H9 (cell line): Measurements from ENCODE around the gene TUNAR. TPM values are rescaled to one million over a fixed set of nuclear protein-coding genes. Genes with fewer than 3 reads are reported as not detected.

ENCODE experiments used
- DNase-seq: peaks from one replicate; pipeline ENCODE4 v3.0.0-alpha.2; 2017
- H2AFZ ChIP-seq: one replicate; pipeline ENCODE4 v1.6.1; 2013; ENCODE audit warnings: mild to moderate bottlenecking, low read length, control low read depth, moderate library complexity
- H2AK5ac ChIP-seq: 2 replicates; pipeline ENCODE4 v1.6.1; 2013; ENCODE audit warnings: low read length, control low read depth, mixed read lengths; ENCODE audit not compliant: insufficient read length
- H2BK120ac ChIP-seq: one replicate; pipeline ENCODE4 v1.6.1; 2013; ENCODE audit warnings: low read depth, mild to moderate bottlenecking, low read length, control low read depth, inconsistent platforms; ENCODE audit not compliant: poor library complexity, severe bottlenecking
- H2BK12ac ChIP-seq: 2 replicates; pipeline ENCODE4 v1.6.1; 2013; ENCODE audit warnings: low read length, control low read depth, mixed read lengths, low read depth; ENCODE audit not compliant: insufficient read length
- H2BK15ac ChIP-seq: 2 replicates; pipeline ENCODE4 v1.6.1; 2013; ENCODE audit warnings: low read depth, low read length, control low read depth
- H2BK20ac ChIP-seq: one replicate; pipeline ENCODE4 v1.6.1; 2013; ENCODE audit warnings: low read depth, mild to moderate bottlenecking, low read length, control low read depth, inconsistent platforms; ENCODE audit not compliant: poor library complexity, severe bottlenecking
- H2BK5ac ChIP-seq: 2 replicates; pipeline ENCODE4 v1.6.1; 2013; ENCODE audit warnings: low read length, control low read depth, mixed read lengths; ENCODE audit not compliant: insufficient read length
- H3K14ac ChIP-seq: 2 replicates; pipeline ENCODE4 v1.6.1; 2013; ENCODE audit warnings: low read length, control low read depth; ENCODE audit not compliant: insufficient read depth
- H3K18ac ChIP-seq: 2 replicates; pipeline ENCODE4 v1.6.1; 2013; ENCODE audit warnings: low read depth, mild to moderate bottlenecking, mixed read lengths, low read length, control low read depth; ENCODE audit not compliant: insufficient read length
- H3K23ac ChIP-seq: 2 replicates; pipeline ENCODE4 v1.6.1; 2013; ENCODE audit warnings: low read length, control low read depth, mixed read lengths, low read depth; ENCODE audit not compliant: insufficient read length
- H3K23me2 ChIP-seq: 2 replicates; pipeline ENCODE4 v1.6.1; 2013; ENCODE audit warnings: low read depth, mild to moderate bottlenecking, mixed read lengths, low read length, control low read depth; ENCODE audit not compliant: insufficient read length, poor library complexity, severe bottlenecking
- H3K27ac ChIP-seq: 2 replicates; pipeline ENCODE4 v1.5.1; 2013; ENCODE audit warnings: low read length, control low read depth, mixed read lengths, low read depth; ENCODE audit not compliant: insufficient read length
- H3K27me3 ChIP-seq: 2 replicates; pipeline ENCODE4 v1.6.1; 2013; ENCODE audit warnings: low read length, control low read depth, inconsistent platforms; ENCODE audit not compliant: insufficient read depth
- H3K4ac ChIP-seq: 2 replicates; pipeline ENCODE4 v1.6.1; 2013; ENCODE audit warnings: low read depth, mild to moderate bottlenecking, control low read depth, inconsistent platforms, low read length, moderate library complexity
- H3K4me1 ChIP-seq: 2 replicates; pipeline ENCODE4 v1.6.1; 2013; ENCODE audit warnings: low read length, control low read depth, inconsistent platforms; ENCODE audit not compliant: insufficient read depth
- H3K4me2 ChIP-seq: 2 replicates; pipeline ENCODE4 v1.6.1; 2013; ENCODE audit warnings: low read length, control low read depth, mixed read lengths; ENCODE audit not compliant: insufficient read length, insufficient read depth
- H3K56ac ChIP-seq: 2 replicates; pipeline ENCODE4 v1.6.1; 2013; ENCODE audit warnings: low read depth, mild to moderate bottlenecking, mixed read lengths, low read length, control low read depth; ENCODE audit not compliant: insufficient read length
- H3K79me1 ChIP-seq: 2 replicates; pipeline ENCODE4 v1.6.1; 2013; ENCODE audit warnings: low read depth, mild to moderate bottlenecking, moderate library complexity, low read length, control low read depth, inconsistent platforms; ENCODE audit not compliant: insufficient read depth, poor library complexity, severe bottlenecking
- H3K79me2 ChIP-seq: 2 replicates; pipeline ENCODE4 v1.6.1; 2013; ENCODE audit warnings: low read length, control low read depth, inconsistent platforms; ENCODE audit not compliant: insufficient read depth
- H3K9ac ChIP-seq: 2 replicates; pipeline ENCODE4 v1.6.1; 2013; ENCODE audit warnings: low read length, control low read depth, mixed read lengths; ENCODE audit not compliant: insufficient read length; ENCODE audit errors: extremely low read depth
- H3K9me3 ChIP-seq: one replicate; pipeline ENCODE4 v1.6.1; 2013; ENCODE audit warnings: low read depth, low read length, inconsistent platforms; ENCODE audit not compliant: control insufficient read depth
- H3T11ph ChIP-seq: one replicate; pipeline ENCODE4 v1.6.1; 2013; ENCODE audit warnings: mild to moderate bottlenecking, low read length, control low read depth, inconsistent platforms
- H4K20me1 ChIP-seq: one replicate; pipeline ENCODE4 v1.6.1; 2013; ENCODE audit not compliant: control insufficient read depth, insufficient read length, insufficient read depth
- H4K5ac ChIP-seq: 2 replicates; pipeline ENCODE4 v1.6.1; 2013; ENCODE audit warnings: low read depth, mild to moderate bottlenecking, mixed read lengths, low read length, control low read depth; ENCODE audit not compliant: insufficient read length
- H4K8ac ChIP-seq: replicated peaks from 2 replicates; pipeline ENCODE4 v1.6.1; 2013; ENCODE audit warnings: low read length, control low read depth, mixed read lengths, low read depth; ENCODE audit not compliant: insufficient read length
- H4K91ac ChIP-seq: 2 replicates; pipeline ENCODE4 v1.6.1; 2013; ENCODE audit warnings: low read depth, mild to moderate bottlenecking, moderate library complexity, mixed read lengths, low read length, control low read depth; ENCODE audit not compliant: insufficient read length
- H3K27ac Mint-ChIP-seq, 3 experiments: 2 replicates in 2 of 3; 3 replicates in 1 of 3; pipeline ENCODE4 v1.8.0; 2020 to 2021; ENCODE audit warnings: mixed read lengths in 3 of 3, mild to moderate bottlenecking in 1 of 3, moderate library complexity in 1 of 3
- H3K27me3 Mint-ChIP-seq: 2 replicates; pipeline ENCODE4 v1.8.0; 2021; ENCODE audit warnings: low read depth, mild to moderate bottlenecking, moderate library complexity, mixed read lengths
- H3K36me3 Mint-ChIP-seq, 3 experiments: 2 replicates in 2 of 3; 3 replicates in 1 of 3; pipeline ENCODE4 v1.8.0; 2020 to 2021; ENCODE audit warnings: low read depth in 3 of 3, mixed read lengths in 3 of 3; ENCODE audit not compliant: insufficient read depth in 1 of 3
- H3K4me1 Mint-ChIP-seq, 2 experiments: 2 replicates each; pipeline ENCODE4 v1.8.0; 2020; ENCODE audit warnings: mixed read lengths in 2 of 2
- H3K4me3 Mint-ChIP-seq, 2 experiments: 2 replicates in 1 of 2; 3 replicates in 1 of 2; pipeline ENCODE4 v1.8.0; 2020 to 2021; ENCODE audit warnings: mild to moderate bottlenecking in 2 of 2, mixed read lengths in 2 of 2, moderate library complexity in 1 of 2
- H3K9me3 Mint-ChIP-seq, 2 experiments: 2 replicates in 1 of 2; 3 replicates in 1 of 2; pipeline ENCODE4 v1.8.0; 2020; ENCODE audit warnings: mild to moderate bottlenecking in 2 of 2, mixed read lengths in 2 of 2, moderate library complexity in 1 of 2
- CTCF ChIP-seq: fragments of 200-600 bp; sonication (generic); conservative IDR thresholded peaks from 3 replicates; pipeline ENCODE4 v1.8.0; 2021; ENCODE audit warnings: antibody characterized with exemption, mild to moderate bottlenecking
- WGBS: extraction: QIAGEN DNeasy Blood & Tissue Kit; methylation state at CpG from one replicate; pipeline ENCODE4 v1.1.7; 2013; ENCODE audit warnings: missing lambda C conversion rate, low lambda C conversion rate, mixed read lengths; ENCODE audit not compliant: insufficient read length; ENCODE audit errors: extremely low coverage; 5-methylcytosine and 5-hydroxymethylcytosine counted together
- total RNA-seq: library from RNA; stranded (reverse); gene quantifications from 2 replicates; pipeline ENCODE4 v1.2.1, GENCODE V29; 2021

TUNAR gene
- total RNA-seq, 1 experiment from 2014 or later: 26.2 TPM

GRCh38 chr14:95871531-95871930 is 5.1 kb upstream of the TUNAR start:
- Mint-ChIP-seq H3K4me3 (no peak overlapping the region), H3K36me3 (peaks cover 0 to 3% (median 0%) of the 10 kb centered on the region in 3 experiments; a peak in 1 of 7 replicates), H3K9me3 (no peaks in the 10 kb centered on the region), H3K27me3 (peaks cover 17% of the 10 kb centered on the region), H3K4me1 (peaks cover 9 to 22% of the 10 kb centered on the region in 2 experiments), H3K27ac (no peak overlapping the region)
- Histone ChIP-seq H4K8ac (no peak overlapping the region), H2AK5ac (no peak overlapping the region), H4K91ac (no peak overlapping the region), H3T11ph (no peak overlapping the region), H3K79me2 (no peaks in the 10 kb centered on the region), H3K4ac (no peak overlapping the region), H3K14ac (no peak overlapping the region), H3K9ac (no peak overlapping the region), H2BK15ac (no peak overlapping the region), H2AFZ (no peak overlapping the region), H3K79me1 (no peaks in the 10 kb centered on the region), H4K5ac (no peak overlapping the region), H3K27ac (no peak overlapping the region), H3K9me3 (no peaks in the 10 kb centered on the region), H3K27me3 (no peaks in the 10 kb centered on the region; the same call in 1 of the 2 replicates), H3K56ac (no peak overlapping the region), H2BK120ac (no peak overlapping the region), H3K23ac (no peak overlapping the region), H2BK12ac (no peak overlapping the region), H3K4me2 (no peak overlapping the region), H3K23me2 (no peaks in the 10 kb centered on the region), H3K18ac (no peak overlapping the region), H4K20me1 (no peaks in the 10 kb centered on the region), H2BK20ac (no peak overlapping the region), H3K4me1 (no peaks in the 10 kb centered on the region; the same call in 1 of the 2 replicates), H2BK5ac (no peak overlapping the region)
- TF ChIP-seq CTCF: no peak
- DNase-seq: no peak
- no CpG with 5 or more reads among the region's 4 CpGs for WGBS
